HG03565 (cell line): ENCODE data around the gene ABCG5.

Experiments used
- ATAC-seq: cut with Tn5 transposase; IDR thresholded peaks from one replicate; pipeline ENCODE4 v1.9.1; 2021; ENCODE audit warnings: mild to moderate bottlenecking, moderate library complexity; ENCODE audit not compliant: unreplicated experiment

The ABCG5 gene

DNA sequence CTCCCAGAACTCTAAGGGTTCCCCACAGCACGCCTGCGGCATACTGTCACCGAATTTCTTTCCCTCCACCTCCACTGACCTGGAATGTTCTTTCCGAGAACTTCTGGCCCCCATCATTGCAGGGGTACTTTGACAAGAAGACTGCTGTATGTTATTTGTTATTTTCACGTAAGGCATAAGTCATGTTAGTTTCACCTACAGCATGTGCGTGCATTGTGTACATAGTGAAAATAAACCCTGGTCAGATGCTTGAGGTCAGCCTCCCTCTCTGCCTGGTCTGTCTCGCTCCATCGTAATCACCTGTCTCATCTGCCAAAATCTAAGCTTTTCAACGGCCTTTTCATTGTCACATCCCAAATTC lies 4.2 kb upstream of the ABCG5 start:
- ATAC-seq, result no peak

DNA sequence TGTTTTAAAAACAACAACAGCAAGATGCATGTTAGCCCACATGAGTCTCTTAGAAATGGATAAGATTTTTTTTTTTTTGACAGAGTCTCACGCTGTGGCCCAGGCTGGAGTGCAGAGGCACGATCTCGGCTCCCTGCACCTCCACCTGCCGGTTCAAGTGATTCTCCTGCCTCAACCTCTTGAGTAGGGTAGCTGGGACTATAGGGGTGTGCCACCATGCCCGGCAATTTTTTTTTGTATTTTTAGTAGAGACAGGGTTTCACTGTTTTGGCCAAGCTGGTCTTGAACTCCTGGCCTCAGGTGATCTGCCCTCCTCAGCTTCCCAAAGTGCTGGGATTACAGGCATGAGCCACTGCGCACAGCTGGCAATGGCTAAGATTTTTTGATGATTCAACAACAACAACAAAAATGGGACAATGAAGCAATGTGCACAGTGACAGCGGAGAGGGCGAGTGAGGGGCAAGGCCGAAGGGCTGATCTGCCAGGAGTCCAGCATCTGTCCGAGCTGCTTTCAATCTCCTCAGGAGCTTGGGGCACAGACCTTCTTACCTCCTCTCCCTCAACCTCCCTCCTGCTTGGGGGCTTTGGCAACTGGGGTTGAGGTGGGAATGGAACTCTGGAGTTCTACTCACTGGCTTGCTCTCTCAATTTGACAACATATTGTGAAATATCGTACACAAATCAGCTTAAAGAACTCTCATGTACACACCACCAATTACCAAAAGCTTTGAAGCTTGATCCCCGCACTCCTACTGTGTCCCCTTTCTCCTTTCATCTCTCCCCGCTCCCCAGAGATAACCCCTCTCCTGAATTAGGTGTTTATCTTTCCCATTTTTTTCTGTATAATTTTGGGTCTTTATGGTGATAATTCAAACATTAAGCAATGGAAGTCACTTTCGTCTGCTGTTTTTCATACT lies 3.6 kb upstream of the ABCG5 start:
- ATAC-seq, result no peak

DNA sequence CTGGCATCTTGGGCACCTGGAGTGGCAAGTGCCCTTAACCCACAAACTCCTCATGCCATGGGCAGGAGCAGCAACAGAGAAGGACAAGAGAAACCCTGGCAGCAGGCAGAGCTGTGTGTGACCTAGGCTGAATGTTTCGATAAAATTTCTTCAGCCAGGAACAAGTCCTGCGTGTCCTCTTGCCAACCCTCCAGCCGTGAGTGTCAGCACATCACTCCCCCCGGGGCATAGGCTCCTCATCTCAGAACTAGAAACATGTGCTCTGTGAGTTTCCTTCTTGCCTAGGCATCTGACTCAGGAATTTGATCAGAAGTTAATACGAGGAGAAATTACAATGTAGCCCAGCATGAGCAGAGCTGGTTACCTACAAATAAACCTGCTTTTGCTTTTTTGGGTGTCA lies 2.3 kb upstream of the ABCG5 start:
- no peak for ATAC-seq

DNA sequence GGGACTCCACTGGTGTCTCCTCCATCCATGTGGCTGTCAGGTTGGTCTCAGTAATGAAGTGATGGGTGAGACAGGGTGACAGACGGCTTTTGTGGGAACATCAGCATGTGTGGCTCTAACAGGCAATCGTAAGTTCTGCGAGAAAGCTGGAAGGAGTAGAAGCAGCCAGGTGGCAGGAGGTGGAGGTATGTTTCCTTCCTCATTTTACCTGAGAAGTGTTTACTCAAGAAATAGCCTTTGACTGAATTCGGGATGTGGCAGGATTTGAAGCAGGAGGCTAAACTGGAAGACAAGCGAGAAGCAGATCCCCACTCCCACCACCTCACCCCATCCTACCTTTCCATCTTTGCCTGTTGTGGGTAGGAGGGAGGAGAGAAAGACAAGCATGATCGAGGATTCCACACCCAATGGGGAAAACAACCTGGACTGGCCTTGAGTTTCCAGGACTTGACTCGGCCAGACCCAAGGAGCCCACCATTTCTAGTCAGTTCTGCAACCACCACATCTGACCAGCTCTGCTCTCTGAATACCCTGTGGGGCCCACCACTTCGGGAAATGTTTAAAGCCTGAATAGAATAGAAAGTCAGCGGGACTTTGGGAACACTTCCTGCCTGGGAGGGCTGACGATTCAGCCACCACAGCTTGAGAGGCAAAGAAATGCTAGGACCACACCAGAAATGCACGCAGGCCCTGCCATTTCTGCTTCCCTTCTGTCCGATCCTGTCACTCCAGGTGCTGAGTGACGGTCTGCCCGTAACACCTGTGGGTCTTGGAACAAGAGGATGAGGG lies 1.3 kb upstream of the ABCG5 start:
- no peak for ATAC-seq

DNA sequence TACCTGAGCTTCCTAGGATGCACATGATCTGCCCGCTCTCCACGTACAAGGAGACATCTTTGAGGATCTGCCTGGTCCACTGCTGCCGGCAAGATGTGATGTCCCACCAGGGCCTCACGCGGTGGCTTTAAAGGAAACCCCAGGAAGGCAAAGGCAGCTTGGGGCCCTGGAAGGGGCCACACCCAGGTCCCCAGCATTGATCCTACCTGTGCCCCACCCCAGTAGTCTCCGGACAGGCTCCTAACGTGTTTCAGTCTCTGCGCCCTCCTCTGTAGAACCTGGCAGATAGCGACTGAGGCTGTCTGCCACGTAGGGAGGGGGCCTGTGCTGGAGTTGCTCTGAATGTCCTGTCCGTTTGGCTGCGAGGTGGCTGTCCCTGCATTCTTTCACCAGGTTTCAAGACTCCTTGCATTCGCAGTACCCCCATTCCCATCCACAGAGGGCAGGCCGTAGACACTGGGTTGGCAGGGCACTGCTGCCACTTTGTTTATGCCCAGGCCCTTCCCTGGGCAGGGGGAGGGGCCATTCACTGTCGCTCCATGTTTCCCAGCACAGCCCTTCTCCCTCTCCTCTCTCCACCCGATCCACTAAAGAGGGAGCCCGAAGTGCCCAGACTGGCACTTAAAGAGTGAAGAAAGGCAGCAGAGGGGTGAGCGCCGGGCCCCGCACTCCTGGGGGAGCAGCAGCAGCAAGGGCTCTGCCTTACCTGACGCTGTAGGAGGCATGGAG lies 644 bp downstream of the ABCG5 start:
- ATAC-seq, result no peak

DNA sequence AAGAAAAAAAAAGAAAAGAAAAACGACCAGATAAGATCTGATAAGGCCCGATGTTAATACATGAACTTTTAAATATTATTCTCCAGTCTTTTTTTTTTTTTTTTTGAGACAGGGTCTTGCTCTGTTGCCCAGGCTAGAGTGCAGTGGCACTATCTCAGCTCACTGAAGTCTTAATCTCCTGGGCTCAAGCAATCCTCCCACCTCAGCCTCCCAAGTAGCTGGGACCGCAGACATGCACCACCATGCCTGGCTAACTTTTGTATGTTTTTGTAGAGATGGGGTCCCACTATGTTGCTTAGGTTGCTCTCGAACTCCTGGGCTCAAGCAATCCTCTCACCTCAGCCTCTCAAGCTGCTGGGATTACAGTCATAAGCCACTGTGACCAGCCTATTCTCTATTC lies 1.6 kb downstream of the ABCG5 start:
- ATAC-seq, result no peak

DNA sequence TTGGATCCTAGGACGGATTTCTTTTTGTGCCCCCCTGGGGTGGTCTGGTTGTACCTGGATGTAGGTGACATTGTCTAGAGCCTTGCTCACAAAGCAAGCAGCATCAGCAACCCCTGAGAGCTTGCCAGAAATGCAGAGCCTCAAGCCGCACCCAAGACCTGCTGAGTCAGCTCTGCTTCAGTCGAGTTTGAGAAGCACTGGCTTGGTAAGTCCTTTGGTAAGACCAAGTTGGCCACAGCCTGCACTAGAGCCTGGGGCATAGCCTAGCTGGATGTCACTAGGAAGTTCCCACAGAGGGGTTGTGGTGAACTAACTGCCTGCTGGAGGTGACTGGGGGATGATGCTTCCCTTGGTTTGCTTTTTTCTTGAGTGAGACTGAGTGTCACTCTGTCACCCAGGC lies 6.2 kb downstream of the ABCG5 start:
- no peak for ATAC-seq

DNA sequence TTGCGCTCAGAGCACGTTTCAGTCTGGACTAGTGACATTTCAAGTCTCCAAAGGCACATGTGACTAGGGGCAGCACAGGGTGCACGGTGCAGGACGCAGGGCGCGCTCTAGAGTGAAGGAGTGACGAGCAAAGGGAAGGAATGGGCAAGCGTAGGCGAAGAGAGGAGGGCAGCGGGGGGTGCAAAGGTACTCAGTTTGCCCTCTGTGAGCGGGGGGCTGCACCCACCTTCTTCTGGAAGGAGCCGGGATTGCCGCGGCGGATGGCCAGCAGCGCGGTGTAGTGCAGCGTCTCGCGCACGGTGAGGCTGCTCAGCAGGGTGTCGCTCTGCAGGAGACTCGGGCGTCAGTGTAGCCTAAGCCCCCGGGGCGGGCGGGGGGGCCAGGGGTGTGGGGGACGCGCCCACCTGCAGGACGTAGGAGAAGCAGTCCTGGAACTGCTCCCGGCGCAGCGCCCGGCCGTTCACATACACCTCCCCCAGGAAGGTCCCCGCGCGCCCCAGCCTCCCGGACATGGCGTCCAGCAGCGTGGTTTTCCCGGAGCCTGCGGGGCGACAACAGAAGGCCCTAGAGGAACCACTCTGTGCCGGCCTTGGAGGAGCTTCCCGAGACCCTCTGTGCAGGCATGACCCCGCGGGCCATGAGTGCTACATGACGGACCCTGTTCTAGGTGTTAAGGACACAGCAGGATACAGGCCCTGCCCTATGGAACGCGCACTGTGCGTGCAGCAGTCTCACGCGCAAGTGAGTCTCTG lies 6.9 kb downstream of the ABCG5 start:
- ATAC-seq, result no peak

DNA sequence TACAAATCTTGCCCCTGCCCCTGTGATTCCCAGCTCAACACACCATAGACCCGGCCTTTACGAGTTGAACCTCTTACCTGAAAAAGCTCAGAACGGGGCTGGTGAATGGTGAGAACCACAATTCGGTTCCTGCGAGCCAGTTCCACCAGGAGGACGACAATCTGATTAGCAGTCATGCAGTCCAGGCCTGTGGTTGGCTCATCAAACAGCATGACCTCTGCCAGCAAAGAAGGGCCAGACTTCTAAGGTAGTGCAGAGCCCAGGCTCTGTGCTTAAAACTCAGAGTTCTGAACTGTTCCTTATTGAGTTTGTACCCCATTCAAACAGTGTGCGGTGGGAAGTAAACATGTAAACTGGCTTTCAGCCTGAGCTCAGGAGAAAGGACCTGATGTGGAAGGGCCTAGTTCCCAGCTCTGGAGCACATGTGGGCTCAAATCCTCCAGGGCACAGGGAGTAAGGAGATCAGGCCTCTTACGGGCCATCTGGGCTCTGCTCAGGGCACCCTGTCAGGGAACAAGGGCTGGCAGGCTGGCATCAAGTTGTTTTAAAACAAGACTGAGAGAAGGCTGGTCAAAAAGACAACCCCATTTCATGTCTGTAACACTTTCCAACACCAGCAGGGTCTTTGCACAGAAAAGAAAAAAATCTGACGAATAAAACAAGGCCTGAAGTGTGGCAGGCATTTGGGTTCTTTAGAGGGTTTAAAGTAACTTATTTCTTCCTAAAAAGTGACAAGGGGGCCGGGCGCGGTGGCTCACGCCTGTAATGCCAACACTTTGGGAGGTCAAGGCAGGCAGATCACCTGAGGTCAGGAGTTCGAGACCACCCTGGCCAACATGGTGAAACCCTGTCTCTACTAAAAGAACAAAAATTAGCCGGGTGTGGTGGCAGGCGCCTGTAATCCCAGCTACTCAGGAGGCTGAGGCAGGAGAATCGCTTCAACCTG lies 12.1 kb downstream of the ABCG5 start:
- ATAC-seq, result no peak

DNA sequence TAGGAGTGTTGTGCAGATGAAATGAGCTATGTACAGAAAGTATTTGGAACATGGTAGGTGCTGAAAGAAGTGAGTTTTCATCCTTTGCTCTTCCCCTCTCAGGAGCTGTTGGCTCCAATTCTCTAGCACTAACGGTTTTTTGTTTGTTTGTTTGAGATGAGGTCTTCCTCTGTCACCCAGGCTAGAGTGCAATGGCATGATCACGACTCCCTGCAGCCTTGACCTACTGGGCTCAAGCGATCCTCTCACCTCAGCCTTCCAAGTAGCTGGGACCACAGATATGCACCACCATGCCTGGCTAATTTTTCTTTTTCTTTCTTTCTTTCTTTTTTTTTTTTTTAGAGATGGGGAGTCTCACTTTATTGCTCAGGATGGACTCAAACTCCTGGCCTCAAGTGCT lies 12.8 kb downstream of the ABCG5 start:
- ATAC-seq, result no peak

DNA sequence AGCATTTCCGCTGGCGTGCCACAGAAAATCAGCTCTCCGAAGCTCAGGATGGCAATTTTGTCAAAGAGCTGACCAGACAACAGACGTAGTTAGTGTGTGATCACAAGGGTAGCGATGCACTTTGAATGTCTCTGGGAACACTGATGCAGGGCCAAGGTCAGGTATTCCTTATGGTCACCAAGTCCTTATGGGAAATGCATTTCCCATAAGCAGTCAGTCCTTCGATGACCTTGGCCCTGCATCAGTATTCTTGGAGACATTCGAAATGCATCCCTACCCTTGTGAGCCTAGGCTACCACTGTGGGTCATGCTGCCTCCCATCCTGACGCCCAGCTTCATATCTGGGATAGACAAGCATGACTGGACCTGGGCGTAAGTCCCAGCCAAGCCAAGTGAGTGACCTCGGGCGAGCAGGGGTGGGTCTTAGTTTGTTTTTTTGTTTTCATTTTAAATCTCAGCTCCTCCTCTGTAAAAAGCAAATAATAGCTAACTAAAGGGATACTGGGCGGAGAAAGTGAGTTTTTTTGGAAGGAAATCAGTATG lies 13.6 kb downstream of the ABCG5 start:
- ATAC-seq, result no peak

DNA sequence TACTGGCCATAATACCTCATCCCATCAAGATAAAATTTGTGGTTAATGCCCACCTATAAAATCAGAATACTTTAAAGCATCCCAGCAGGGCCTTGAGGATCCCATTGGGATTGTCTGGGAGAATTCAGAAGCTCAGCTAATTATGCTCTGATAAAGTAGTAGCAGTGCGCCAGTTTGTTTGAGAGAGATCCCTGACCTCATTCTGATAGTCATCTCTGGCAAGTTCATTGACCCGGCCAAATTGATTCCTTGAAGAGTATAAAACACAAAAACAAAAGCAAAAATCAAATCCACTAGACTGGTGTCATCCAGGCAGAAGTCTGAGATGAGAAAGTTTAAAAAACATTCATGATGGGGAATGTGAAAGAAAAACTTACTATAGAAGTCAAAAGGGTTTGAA lies 14.1 kb downstream of the ABCG5 start:
- ATAC-seq, result no peak

DNA sequence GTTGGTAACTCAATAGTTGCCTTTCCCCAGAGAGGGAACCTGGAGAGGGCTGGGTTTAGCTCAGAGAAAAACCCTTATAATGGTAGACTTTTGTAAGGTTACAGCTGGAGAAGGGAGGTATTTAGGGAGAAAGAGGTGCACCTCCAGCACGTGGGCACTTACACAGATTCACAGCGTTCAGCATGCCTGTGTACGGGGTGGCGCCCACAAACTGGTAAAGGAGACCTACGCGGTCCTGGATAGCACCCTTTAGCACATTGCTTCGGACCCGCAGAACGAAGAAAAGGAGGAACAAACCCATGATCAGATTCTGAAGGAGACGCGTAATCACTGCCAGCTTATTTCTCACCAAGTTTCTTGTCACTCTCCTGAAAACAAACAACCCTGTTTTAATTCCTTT lies 14.9 kb downstream of the ABCG5 start:
- ATAC-seq, result no peak

DNA sequence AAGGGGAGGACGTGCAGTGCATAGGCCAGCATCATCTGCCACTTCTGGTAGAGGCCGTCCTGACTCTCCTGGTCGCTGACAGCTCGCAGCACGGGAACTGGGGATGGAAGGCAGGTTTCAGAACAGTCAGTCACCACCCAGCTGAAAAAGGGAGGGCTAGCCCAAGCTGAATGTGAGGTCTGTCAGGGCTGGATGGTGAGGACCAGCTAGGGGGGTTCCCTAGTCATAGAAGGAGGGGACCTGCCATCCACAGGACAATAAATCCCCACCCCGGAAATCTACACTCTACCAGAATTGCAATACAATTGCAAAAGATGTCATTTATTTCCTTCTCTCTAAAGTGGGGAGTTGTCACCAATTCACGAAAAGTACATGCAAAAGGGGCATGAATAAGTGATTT lies 15.8 kb downstream of the ABCG5 start:
- no peak for ATAC-seq

DNA sequence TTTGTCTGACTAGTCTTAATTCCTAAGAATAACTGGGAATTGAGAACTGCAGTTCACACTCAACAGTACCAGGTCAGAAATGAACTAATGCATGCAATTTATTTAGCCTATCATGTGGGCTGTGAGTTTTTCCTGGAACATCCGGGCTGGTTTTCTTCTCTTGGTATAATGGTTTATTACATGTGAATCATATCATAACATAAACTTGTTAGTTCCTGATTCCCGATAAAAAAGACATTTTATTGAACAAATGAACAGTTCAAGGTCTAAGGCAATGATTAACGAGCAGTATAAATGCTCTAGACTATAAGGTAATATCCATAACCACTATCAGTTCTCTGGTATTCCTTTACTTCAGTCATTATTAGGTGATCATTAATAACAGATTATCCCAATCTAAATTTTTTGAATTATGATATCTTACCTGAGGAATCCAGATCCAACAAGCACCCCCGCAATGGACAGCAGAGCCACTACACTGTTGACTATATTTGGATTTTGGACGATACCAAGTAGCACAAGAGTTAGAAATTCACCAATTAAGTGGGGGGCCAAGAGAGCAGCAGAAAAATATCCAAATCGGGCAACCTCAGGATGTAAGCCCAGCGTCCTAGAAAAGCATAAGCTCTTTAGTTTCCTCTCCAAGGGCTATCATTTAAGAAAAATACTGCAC lies 19.0 kb downstream of the ABCG5 start:
- no peak for ATAC-seq

DNA sequence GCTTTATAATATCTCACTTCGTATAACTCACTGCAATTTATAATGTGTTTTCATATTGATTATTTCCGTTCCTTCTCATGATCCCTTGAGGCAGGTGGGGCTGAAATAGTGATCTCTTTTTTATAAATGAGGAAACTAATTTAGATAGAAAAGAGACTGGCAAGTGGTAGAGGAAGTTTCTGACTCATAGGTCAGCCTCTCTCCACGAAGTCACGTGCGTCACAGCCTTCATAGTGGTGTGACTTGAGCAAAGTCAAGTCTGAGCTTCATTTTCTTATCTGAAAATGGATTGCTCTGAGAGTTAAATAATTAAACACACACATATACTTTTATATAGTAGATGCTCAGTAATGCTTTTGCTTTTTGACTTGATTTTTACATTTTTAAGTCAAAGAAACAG lies 19.9 kb downstream of the ABCG5 start:
- no peak for ATAC-seq

DNA sequence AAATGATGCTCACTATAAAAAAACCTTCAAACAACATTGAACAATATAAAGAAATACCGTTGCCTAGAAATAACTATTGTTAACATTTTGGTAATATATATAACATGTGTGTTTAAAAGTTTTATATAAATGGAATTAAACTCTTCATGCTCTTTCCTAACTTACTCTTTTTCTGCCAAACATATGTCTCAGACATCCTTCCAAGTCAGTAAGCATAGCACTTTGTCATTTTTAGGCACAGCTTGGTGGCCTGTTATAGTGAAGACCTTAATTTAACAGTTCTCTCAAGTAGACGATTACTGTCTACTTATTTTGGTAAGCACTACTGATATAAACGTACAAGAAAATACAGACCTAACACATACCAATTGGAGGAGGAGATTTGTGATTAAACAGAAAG lies 23.9 kb downstream of the ABCG5 start:
- ATAC-seq, result no peak

DNA sequence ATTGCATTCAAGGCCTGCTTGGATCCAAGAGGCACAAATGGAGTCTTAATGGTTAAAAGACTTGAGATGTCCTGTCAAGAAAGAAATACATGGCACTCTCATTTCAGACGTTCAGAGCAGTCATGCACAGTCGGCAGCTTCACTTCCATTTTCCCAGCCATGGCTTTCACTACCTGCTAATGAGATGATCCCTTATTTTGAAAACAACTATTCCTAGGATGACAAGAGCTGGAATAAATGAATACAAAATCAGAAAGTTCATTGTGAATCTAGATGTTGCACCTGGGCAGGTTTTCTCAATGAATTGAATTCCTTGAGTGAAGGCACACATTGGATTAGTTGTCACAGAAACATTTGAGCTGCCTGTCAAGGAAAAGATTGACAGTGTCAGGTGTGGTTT lies 25.7 kb downstream of the ABCG5 start:
- no peak for ATAC-seq

DNA sequence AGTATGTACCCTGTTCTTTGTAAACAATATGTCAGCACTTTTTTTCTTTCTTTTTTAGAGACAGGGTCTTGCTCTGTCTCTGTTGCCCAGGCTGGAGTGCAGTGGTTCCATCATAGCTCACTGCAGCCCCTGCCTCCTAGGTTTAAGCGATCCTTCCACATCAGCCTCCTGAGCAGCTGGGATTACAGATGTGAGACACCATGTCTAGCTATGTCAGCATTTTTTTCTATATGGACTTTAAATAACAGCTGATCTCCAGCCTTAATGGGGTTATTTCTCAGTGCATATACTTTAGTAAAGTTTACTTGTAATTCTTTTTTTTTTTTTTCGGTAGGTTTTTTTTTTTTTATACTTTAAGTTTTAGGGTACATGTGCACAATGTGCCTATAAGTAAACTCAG lies 26.6 kb downstream of the ABCG5 start:
- ATAC-seq, result no peak
